Trophoblast cell (in vitro differentiated cells and primary cell): ENCODE measurements around the gene SLC7A6OS.
"Not testable (repeated sequence)": the region's sequence is repeated elsewhere in the genome, so short reads cannot be mapped to it uniquely, and the experiment has no call there.

Experiments
- DNase-seq, 2 donors: peaks; one replicate each; pipeline ENCODE4 v3.0.0-alpha.2; 2016
- H2AFZ ChIP-seq: 2 replicates; pipeline ENCODE4 v1.6.1; 2013; ENCODE audit warnings: low read length, moderate library complexity, mild to moderate bottlenecking; ENCODE audit not compliant: insufficient read depth, poor library complexity
- H2AK5ac ChIP-seq: 2 replicates; pipeline ENCODE4 v1.6.1; 2013; ENCODE audit warnings: mild to moderate bottlenecking, low read length
- H2BK120ac ChIP-seq: 2 replicates; pipeline ENCODE4 v1.6.1; 2013; ENCODE audit warnings: low read length, mild to moderate bottlenecking, moderate library complexity; ENCODE audit not compliant: insufficient read depth, poor library complexity
- H2BK12ac ChIP-seq: 2 replicates; pipeline ENCODE4 v1.6.1; 2013; ENCODE audit warnings: mild to moderate bottlenecking, low read length, moderate library complexity
- H2BK5ac ChIP-seq: 2 replicates; pipeline ENCODE4 v1.6.1; 2013; ENCODE audit warnings: low read length, low read depth, moderate library complexity, mild to moderate bottlenecking; ENCODE audit not compliant: poor library complexity
- H3K14ac ChIP-seq: 2 replicates; pipeline ENCODE4 v1.6.1; 2013; ENCODE audit warnings: mild to moderate bottlenecking, low read length
- H3K18ac ChIP-seq: 2 replicates; pipeline ENCODE4 v1.6.1; 2013; ENCODE audit warnings: mild to moderate bottlenecking, low read length
- H3K23ac ChIP-seq: 2 replicates; pipeline ENCODE4 v1.6.1; 2013; ENCODE audit warnings: low read length
- H3K27ac ChIP-seq: 2 replicates; pipeline ENCODE4 v1.5.1; 2013; ENCODE audit warnings: low read depth, mild to moderate bottlenecking, inconsistent platforms, low read length, moderate library complexity
- H3K27me3 ChIP-seq: 2 replicates; pipeline ENCODE4 v1.6.1; 2013; ENCODE audit warnings: inconsistent platforms, mild to moderate bottlenecking, low read length, moderate library complexity; ENCODE audit not compliant: insufficient read depth
- H3K36me3 ChIP-seq, 2 experiments: 1 replicate in 1 of 2; 2 replicates in 1 of 2; pipeline ENCODE4 v1.6.1; 2013; ENCODE audit warnings: low read length in 2 of 2, mild to moderate bottlenecking in 2 of 2, moderate library complexity in 1 of 2; ENCODE audit not compliant: insufficient read depth in 2 of 2, control insufficient read depth in 1 of 2
- H3K4ac ChIP-seq: 2 replicates; pipeline ENCODE4 v1.6.1; 2013; ENCODE audit warnings: low read depth, mild to moderate bottlenecking, low read length, moderate library complexity
- H3K4me1 ChIP-seq, 2 experiments: 1 replicate in 1 of 2; 2 replicates in 1 of 2; pipeline ENCODE4 v1.6.1; 2013; ENCODE audit warnings: low read length in 2 of 2, mild to moderate bottlenecking in 2 of 2, moderate library complexity in 1 of 2; ENCODE audit not compliant: insufficient read depth in 2 of 2, control insufficient read depth in 1 of 2
- H3K4me2 ChIP-seq: 2 replicates; pipeline ENCODE4 v1.6.1; 2013; ENCODE audit warnings: inconsistent platforms, mild to moderate bottlenecking, low read length, moderate library complexity
- H3K4me3 ChIP-seq: 2 replicates; pipeline ENCODE4 v1.5.1; 2013; ENCODE audit warnings: mild to moderate bottlenecking, low read depth, low read length, inconsistent platforms
- H3K79me1 ChIP-seq: one replicate; pipeline ENCODE4 v1.6.1; 2013; ENCODE audit warnings: low read length
- H3K79me2 ChIP-seq: 2 replicates; pipeline ENCODE4 v1.6.1; 2013; ENCODE audit warnings: low read length, mild to moderate bottlenecking; ENCODE audit not compliant: control insufficient read depth, insufficient read depth, poor library complexity
- H3K9ac ChIP-seq: 2 replicates; pipeline ENCODE4 v1.6.1; 2013; ENCODE audit warnings: mild to moderate bottlenecking, low read length
- H3K9me3 ChIP-seq: 2 replicates; pipeline ENCODE4 v1.6.1; 2013; ENCODE audit warnings: low read depth, mild to moderate bottlenecking, control low read depth, inconsistent platforms, low read length; ENCODE audit not compliant: insufficient read depth
- H4K12ac ChIP-seq: 2 replicates; pipeline ENCODE4 v1.6.1; 2013; ENCODE audit warnings: low read depth, mild to moderate bottlenecking, low read length, moderate library complexity
- H4K8ac ChIP-seq: 2 replicates; pipeline ENCODE4 v1.6.1; 2013; ENCODE audit warnings: low read depth, mild to moderate bottlenecking, low read length, moderate library complexity
- H4K91ac ChIP-seq: one replicate; pipeline ENCODE4 v1.6.1; 2013; ENCODE audit warnings: low read depth, mild to moderate bottlenecking, low read length, moderate library complexity
- WGBS: extraction: QIAGEN DNeasy Blood & Tissue Kit; methylation state at CpG from one replicate; pipeline ENCODE4 v1.1.7; 2013; ENCODE audit warnings: missing lambda C conversion rate; ENCODE audit not compliant: insufficient read length, insufficient coverage; ENCODE audit errors: extremely low coverage; 5-methylcytosine and 5-hydroxymethylcytosine counted together

The SLC7A6OS gene

GRCh38 chr16:68288796-68289195 lies 21.9 kb downstream of the SLC7A6OS start:
- H2AFZ ChIP-seq, H3K18ac ChIP-seq, H3K14ac ChIP-seq, H4K91ac ChIP-seq, H3K27ac ChIP-seq, H4K12ac ChIP-seq, H3K79me2 ChIP-seq, H3K4ac ChIP-seq, H2AK5ac ChIP-seq, H3K9ac ChIP-seq, H3K4me3 ChIP-seq, H4K8ac ChIP-seq, H3K23ac ChIP-seq, H2BK120ac ChIP-seq, H3K4me2 ChIP-seq, H3K9me3 ChIP-seq, H2BK5ac ChIP-seq, H3K4me1 ChIP-seq, H3K79me1 ChIP-seq, H3K27me3 ChIP-seq, H2BK12ac ChIP-seq: not testable (repeated sequence)
- peaks cover 32 to 55% of the 10 kb centered on the region in 2 experiments for H3K36me3 ChIP-seq
- WGBS, result no CpG with 5 or more reads among the region's 9 CpGs
- peak; percentile 53 to 64 for DNase-seq

GRCh38 chr16:68288252-68288650 lies 22.5 kb downstream of the SLC7A6OS start:
- peaks cover 28 to 55% of the 10 kb centered on the region in 2 experiments for H3K36me3 ChIP-seq
- no peak overlapping the region for H2BK5ac ChIP-seq
- H3K9me3 ChIP-seq, result no peaks in the 10 kb centered on the region
- H3K4me2 ChIP-seq, result no peak overlapping the region
- H2AK5ac ChIP-seq, result no peak overlapping the region
- peak overlapping the region; percentile 9 for H4K91ac ChIP-seq
- no peaks in the 10 kb centered on the region for H3K27me3 ChIP-seq
- no peaks in the 10 kb centered on the region for H3K79me2 ChIP-seq
- DNase-seq, result peak in 1 of 2 donors; percentile 8
- WGBS, result no CpG with 5 or more reads among the region's 1 CpG
- H3K4me1 ChIP-seq, result peaks cover 5 to 6% of the 10 kb centered on the region in 2 experiments
- H4K8ac ChIP-seq, result no peak overlapping the region
- H3K18ac ChIP-seq, result no peak overlapping the region
- H4K12ac ChIP-seq, result no peak overlapping the region
- no peak overlapping the region for H3K23ac ChIP-seq
- H3K27ac ChIP-seq, result no peak overlapping the region
- H3K9ac ChIP-seq, result no peak overlapping the region
- H2BK12ac ChIP-seq, result no peak overlapping the region
- H3K14ac ChIP-seq, result no peak overlapping the region
- no peak overlapping the region for H3K4ac ChIP-seq
- H3K79me1 ChIP-seq, result no peaks in the 10 kb centered on the region
- no peak overlapping the region for H3K4me3 ChIP-seq
- no peak overlapping the region for H2BK120ac ChIP-seq
- no peak overlapping the region for H2AFZ ChIP-seq

- no peak overlapping the region for H2BK12ac ChIP-seq
- no peak overlapping the region for H4K8ac ChIP-seq
- H3K4ac ChIP-seq, result no peak overlapping the region
- peak; percentile 75 to 77 for DNase-seq
- H3K4me3 ChIP-seq, result no peak overlapping the region
- no peaks in the 10 kb centered on the region for H3K79me2 ChIP-seq
- H3K79me1 ChIP-seq, result no peaks in the 10 kb centered on the region
- no peak overlapping the region for H2BK5ac ChIP-seq
- H4K91ac ChIP-seq, result no peak overlapping the region
- H2AFZ ChIP-seq, result peak overlapping the region; percentile 47
- H3K4me2 ChIP-seq, result no peak overlapping the region
- no CpG with 5 or more reads among the region's 11 CpGs for WGBS
- no peaks in the 10 kb centered on the region for H3K27me3 ChIP-seq
- no peak overlapping the region for H3K14ac ChIP-seq
- H3K9ac ChIP-seq, result no peak overlapping the region
- H3K36me3 ChIP-seq, result peaks cover 26 to 57% of the 10 kb centered on the region in 2 experiments
- H4K12ac ChIP-seq, result no peak overlapping the region
- no peak overlapping the region for H3K23ac ChIP-seq
- no peak overlapping the region for H2BK120ac ChIP-seq
- H3K18ac ChIP-seq, result no peak overlapping the region
- no peak overlapping the region for H3K27ac ChIP-seq
- no peaks in the 10 kb centered on the region for H3K9me3 ChIP-seq
- no peak overlapping the region for H2AK5ac ChIP-seq
- peaks cover 5 to 6% of the 10 kb centered on the region in 2 experiments for H3K4me1 ChIP-seq
These were observed 23.2 kb downstream of the SLC7A6OS start for GRCh38 chr16:68287276-68288251.

GRCh38 chr16:68286153-68287074 lies 24.3 kb downstream of the SLC7A6OS start:
- Histone ChIP-seq H2BK120ac (no peak overlapping the region), H3K23ac (no peak overlapping the region), H2AFZ (no peak overlapping the region), H4K8ac (no peak overlapping the region), H3K36me3 (peaks cover 24 to 53% of the 10 kb centered on the region in 2 experiments), H2BK5ac (no peak overlapping the region), H4K12ac (no peak overlapping the region), H3K4me3 (no peak overlapping the region), H2BK12ac (no peak overlapping the region), H3K79me1 (no peaks in the 10 kb centered on the region), H3K9me3 (peaks cover 2% of the 10 kb centered on the region), H3K4me2 (no peak overlapping the region), H3K9ac (no peak overlapping the region), H3K27ac (no peak overlapping the region), H4K91ac (no peak overlapping the region), H3K18ac (no peak overlapping the region), H3K4ac (no peak overlapping the region), H3K14ac (no peak overlapping the region), H3K79me2 (no peaks in the 10 kb centered on the region), H2AK5ac (no peak overlapping the region), H3K4me1 (peaks cover 5 to 6% of the 10 kb centered on the region in 2 experiments), H3K27me3 (no peaks in the 10 kb centered on the region)
- DNase-seq, result no peak
- WGBS, result 100% methylated on average over 3 of the region's 12 CpGs
